Progenitor cell of endocrine pancreas (in vitro differentiated cells): ENCODE data around the gene OXTR. TPM values are rescaled to one million over a fixed set of nuclear protein-coding genes. Genes with fewer than 3 reads are reported as not detected.

Experiments
- DNase-seq: peaks from one replicate; pipeline ENCODE4 v3.0.0; 2021; ENCODE audit warnings: low spot score; ENCODE audit not compliant: unreplicated experiment
- H3K27ac Mint-ChIP-seq: 2 replicates; pipeline ENCODE4 v1.8.0; 2021; ENCODE audit warnings: mild to moderate bottlenecking, moderate library complexity, mixed read lengths
- H3K27me3 Mint-ChIP-seq: 2 replicates; pipeline ENCODE4 v1.8.0; 2021; ENCODE audit warnings: mixed read lengths
- H3K36me3 Mint-ChIP-seq: 2 replicates; pipeline ENCODE4 v1.8.0; 2022; ENCODE audit warnings: mixed read lengths; ENCODE audit not compliant: insufficient read depth
- H3K4me1 Mint-ChIP-seq: 2 replicates; pipeline ENCODE4 v1.8.0; 2021; ENCODE audit warnings: low read depth, mixed read lengths
- H3K4me3 Mint-ChIP-seq: 2 replicates; pipeline ENCODE4 v1.8.0; 2021; ENCODE audit warnings: low read depth, mild to moderate bottlenecking, moderate library complexity, mixed read lengths
- H3K9me3 Mint-ChIP-seq: 2 replicates; pipeline ENCODE4 v1.8.0; 2021; ENCODE audit warnings: low read depth, mixed read lengths
- total RNA-seq: library from RNA; stranded (reverse); gene quantifications from 2 replicates; pipeline ENCODE4 v1.2.1, GENCODE V29; 2021
- TF ChIP-seq, protein P1 (sequence below): fragments of 200-600 bp; sonication (generic); IDR thresholded peaks from one replicate; pipeline ENCODE4 v1.5.0; 2021; ENCODE audit warnings: antibody characterized with exemption, mild to moderate bottlenecking; ENCODE audit not compliant: unreplicated experiment

Gene OXTR
- total RNA-seq, 1 donor from 2014 or later = 3.1 TPM

DNA sequence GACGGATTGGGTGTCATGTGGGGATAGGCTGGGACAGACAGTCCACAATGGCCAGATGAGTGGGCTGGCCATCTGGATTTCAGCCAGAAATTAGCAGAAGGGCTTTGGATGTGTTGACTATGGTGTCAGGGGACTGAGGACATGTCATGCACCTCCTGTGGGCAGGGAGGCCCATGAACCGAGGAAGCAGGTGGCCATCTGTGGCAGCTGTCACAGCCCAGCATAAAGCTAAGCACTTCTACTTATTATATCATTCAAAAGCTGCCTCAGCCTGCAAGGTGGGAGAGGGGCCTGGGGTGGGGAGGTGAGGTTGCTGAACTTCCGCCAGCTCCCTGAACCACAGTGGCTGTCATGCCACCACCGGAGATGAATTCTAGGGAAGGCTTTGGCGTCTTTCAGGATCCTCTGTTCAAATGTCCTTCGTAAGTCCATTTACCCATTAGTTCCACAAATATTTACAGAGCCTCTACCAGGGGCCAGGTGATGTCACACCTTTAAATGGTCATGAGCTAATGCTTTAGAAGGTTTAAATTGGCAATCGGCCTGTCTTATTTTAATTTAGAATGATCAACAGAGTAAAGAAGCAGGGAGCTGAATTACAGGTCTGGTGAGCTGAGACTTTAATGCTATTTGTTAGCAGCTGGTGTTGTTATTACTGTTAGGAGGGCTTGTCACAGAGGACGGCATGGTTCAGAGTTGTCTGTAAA lies 59.5 kb downstream of the OXTR start:
- DNase-seq = no peak
- peaks cover 10% of the 10 kb centered on the region for H3K27me3 Mint-ChIP-seq
- TF ChIP-seq, protein P1, sequence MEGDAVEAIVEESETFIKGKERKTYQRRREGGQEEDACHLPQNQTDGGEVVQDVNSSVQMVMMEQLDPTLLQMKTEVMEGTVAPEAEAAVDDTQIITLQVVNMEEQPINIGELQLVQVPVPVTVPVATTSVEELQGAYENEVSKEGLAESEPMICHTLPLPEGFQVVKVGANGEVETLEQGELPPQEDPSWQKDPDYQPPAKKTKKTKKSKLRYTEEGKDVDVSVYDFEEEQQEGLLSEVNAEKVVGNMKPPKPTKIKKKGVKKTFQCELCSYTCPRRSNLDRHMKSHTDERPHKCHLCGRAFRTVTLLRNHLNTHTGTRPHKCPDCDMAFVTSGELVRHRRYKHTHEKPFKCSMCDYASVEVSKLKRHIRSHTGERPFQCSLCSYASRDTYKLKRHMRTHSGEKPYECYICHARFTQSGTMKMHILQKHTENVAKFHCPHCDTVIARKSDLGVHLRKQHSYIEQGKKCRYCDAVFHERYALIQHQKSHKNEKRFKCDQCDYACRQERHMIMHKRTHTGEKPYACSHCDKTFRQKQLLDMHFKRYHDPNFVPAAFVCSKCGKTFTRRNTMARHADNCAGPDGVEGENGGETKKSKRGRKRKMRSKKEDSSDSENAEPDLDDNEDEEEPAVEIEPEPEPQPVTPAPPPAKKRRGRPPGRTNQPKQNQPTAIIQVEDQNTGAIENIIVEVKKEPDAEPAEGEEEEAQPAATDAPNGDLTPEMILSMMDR = no peak
- H3K9me3 Mint-ChIP-seq = no peaks in the 10 kb centered on the region
- peaks cover 4% of the 10 kb centered on the region for H3K4me1 Mint-ChIP-seq
- no peak overlapping the region for H3K27ac Mint-ChIP-seq
- H3K4me3 Mint-ChIP-seq = no peak overlapping the region
- H3K36me3 Mint-ChIP-seq = no peaks in the 10 kb centered on the region

DNA sequence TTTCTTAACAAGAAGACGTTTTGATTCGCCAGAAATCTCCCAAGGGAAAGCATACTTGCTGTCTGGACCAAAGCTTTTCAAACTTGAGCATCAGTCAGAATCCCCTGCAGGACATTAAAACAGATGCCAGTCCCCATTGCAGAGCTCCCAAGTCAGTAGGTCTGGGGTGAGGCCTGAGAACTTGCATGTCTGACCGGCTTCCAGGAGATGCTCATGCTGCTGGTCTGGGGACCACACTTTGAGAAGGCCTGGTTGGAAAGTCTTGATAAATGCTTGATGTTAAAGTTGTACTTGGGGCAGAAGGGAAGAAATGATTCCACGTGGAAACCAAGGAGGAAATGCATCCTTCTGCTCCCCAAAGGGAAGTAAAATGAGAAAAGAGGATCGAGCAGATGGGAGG lies 60.1 kb downstream of the OXTR start:
- H3K36me3 Mint-ChIP-seq = no peaks in the 10 kb centered on the region
- no peak for DNase-seq
- H3K27me3 Mint-ChIP-seq = peaks cover 10% of the 10 kb centered on the region
- H3K4me1 Mint-ChIP-seq = peaks cover 4% of the 10 kb centered on the region
- H3K4me3 Mint-ChIP-seq = no peak overlapping the region
- TF ChIP-seq, protein P1 = no peak
- H3K27ac Mint-ChIP-seq = no peak overlapping the region
- no peaks in the 10 kb centered on the region for H3K9me3 Mint-ChIP-seq

DNA sequence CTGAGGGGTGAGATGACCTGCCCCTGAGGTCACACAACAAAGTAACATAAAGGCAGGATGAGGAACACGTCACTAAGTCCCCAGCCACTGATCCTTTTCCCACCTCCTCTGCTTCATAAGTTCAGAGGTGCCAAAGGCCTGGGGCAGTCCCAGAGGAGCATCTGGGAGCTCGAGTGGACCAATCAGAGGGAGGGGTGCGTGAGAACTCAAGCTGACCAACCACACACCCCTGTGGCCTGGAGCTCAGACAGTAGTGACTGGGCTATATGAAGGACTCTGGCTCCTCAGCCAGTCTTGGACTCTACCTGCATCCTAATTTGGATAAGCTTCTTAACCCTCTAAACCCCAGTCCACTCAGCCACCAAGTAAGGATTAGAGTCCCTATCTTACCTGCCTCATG lies 63.8 kb downstream of the OXTR start:
- no peak for DNase-seq
- no peaks in the 10 kb centered on the region for H3K36me3 Mint-ChIP-seq
- no peak overlapping the region for H3K27ac Mint-ChIP-seq
- H3K4me3 Mint-ChIP-seq = no peak overlapping the region
- H3K4me1 Mint-ChIP-seq = peaks cover 4% of the 10 kb centered on the region
- TF ChIP-seq, protein P1 = no peak
- no peaks in the 10 kb centered on the region for H3K9me3 Mint-ChIP-seq
- peaks cover 6% of the 10 kb centered on the region for H3K27me3 Mint-ChIP-seq

DNA sequence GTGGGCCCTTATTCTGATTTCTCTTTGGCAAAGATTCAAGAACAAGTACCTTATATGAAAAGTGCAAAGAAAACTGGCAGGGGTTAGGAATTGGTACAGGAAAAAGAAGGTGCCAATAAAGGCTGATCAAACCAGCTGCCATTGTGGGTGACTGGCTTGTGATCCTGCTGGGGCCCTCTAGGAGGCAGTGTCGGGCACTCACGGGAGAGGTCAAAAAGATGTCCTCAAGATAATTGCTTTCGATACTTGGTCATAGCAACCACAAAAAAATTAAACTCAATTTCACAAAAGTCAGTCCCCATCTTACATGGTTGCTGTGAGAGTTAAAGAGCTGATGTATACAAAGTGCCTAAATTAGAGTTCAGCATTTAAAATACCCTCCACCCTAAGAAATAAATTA lies 66.9 kb downstream of the OXTR start:
- TF ChIP-seq, protein P1 = peak; percentile 43
- no peaks in the 10 kb centered on the region for H3K9me3 Mint-ChIP-seq
- DNase-seq = no peak

More for the DNA sequence above, 66.9 kb downstream of the OXTR start:
- Mint-ChIP-seq H3K4me3 (no peak overlapping the region), H3K4me1 (no peaks in the 10 kb centered on the region), H3K27me3 (no peaks in the 10 kb centered on the region), H3K36me3 (no peaks in the 10 kb centered on the region), H3K27ac (no peak overlapping the region)

Other genes with a start within 250 kb of the OXTR start
- gene SSUH2, start 124.8 kb downstream of the OXTR start, total RNA-seq = 0.57 and 0.62 TPM in 2 replicates
- not detected in 2 replicates for gene CAV3, start 35.8 kb downstream of the OXTR start, total RNA-seq
- 14.3 and 14.4 TPM in 2 replicates for gene RAD18, start 193.9 kb upstream of the OXTR start, total RNA-seq